HepG2 (cell line): ENCODE results near the gene CLEC16A.

Experiments
- ZNF10 ChIP-seq: sonication (generic); formaldehyde crosslinking; IDR thresholded peaks from 2 replicates; pipeline ENCODE4 v1.4.0; 2020; ENCODE audit warnings: mild to moderate bottlenecking, low read depth, missing genetic modification reagents, borderline replicate concordance
- ZNF441 ChIP-seq: sonication (generic); formaldehyde crosslinking; IDR thresholded peaks from 2 replicates; pipeline ENCODE4 v1.7.0; 2021; ENCODE audit warnings: missing genetic modification reagents, borderline replicate concordance

DNA sequence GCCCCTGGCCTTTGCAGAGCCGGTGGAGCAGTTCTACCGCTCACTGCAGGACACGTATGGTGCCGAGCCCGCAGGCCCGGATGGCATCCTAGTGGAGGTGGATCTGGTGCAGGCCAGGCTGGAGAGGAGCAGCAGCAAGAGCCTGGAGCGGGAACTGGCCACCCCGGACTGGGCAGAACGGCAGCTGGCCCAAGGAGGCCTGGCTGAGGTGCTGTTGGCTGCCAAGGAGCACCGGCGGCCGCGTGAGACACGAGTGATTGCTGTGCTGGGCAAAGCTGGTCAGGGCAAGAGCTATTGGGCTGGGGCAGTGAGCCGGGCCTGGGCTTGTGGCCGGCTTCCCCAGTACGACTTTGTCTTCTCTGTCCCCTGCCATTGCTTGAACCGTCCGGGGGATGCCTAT lies 37.9 kb upstream of the CLEC16A start:
- TF ChIP-seq ZNF10 (CRISPR knock-in tag) (no peak), ZNF441 (CRISPR knock-in tag) (no peak)
